H1 (cell line): ENCODE data around the gene NLRP1.

Experiments
- ATF3 ChIP-seq: IDR thresholded peaks from 2 replicates; pipeline ENCODE4 v1.6.1; 2011; ENCODE audit warnings: low read depth, mild to moderate bottlenecking, low read length; ENCODE audit not compliant: insufficient read depth
- CREB1 ChIP-seq: IDR thresholded peaks from 2 replicates; pipeline ENCODE4 v1.6.1; 2012; ENCODE audit warnings: inconsistent platforms
- CTCF ChIP-seq, 3 experiments: IDR thresholded peaks; 1 replicate in 2 of 3; 2 replicates in 1 of 3; pipeline versions ENCODE4 v1.5.1 to v1.6.1; 2011; ENCODE audit warnings: low read length in 3 of 3, mild to moderate bottlenecking in 3 of 3, inconsistent platforms in 2 of 3, low read depth in 1 of 3, moderate library complexity in 1 of 3; ENCODE audit not compliant: insufficient read depth in 1 of 3; ENCODE audit errors: control extremely low read depth in 1 of 3
- E2F6 ChIP-seq: IDR thresholded peaks from 2 replicates; pipeline ENCODE4 v1.6.1; 2012; ENCODE audit warnings: inconsistent platforms
- HDAC2 ChIP-seq, 2 experiments: fragments of 300-600 bp in 1 of 2; sonication (generic) in 1 of 2; IDR thresholded peaks; 2 replicates each; pipeline ENCODE4 v1.6.1; 2011 to 2012; ENCODE audit warnings: low read depth in 2 of 2, low read length in 2 of 2, mild to moderate bottlenecking in 2 of 2, moderate library complexity in 2 of 2, borderline replicate concordance in 1 of 2, inconsistent platforms in 1 of 2
- JUND ChIP-seq: IDR thresholded peaks from 2 replicates; pipeline ENCODE4 v1.6.1; 2011; ENCODE audit warnings: mild to moderate bottlenecking, improper control_type of control experiment, low read length
- YY1 ChIP-seq: IDR thresholded peaks from 2 replicates; pipeline ENCODE4 v1.6.1; 2011; ENCODE audit warnings: low read depth, mild to moderate bottlenecking, low read length

- TF ChIP-seq YY1: no peak
- no peak for TF ChIP-seq CTCF (IDR thresholded peaks at IDR 0.05; ENCODE audit: control extremely low read depth in 1 of 3, insufficient read depth in 1 of 3, low read depth in 1 of 3, low read length in 3 of 3)
- no peak for TF ChIP-seq CREB1
- TF ChIP-seq JUND: no peak
- TF ChIP-seq HDAC2 (IDR thresholded peaks at IDR 0.05; ENCODE audit: borderline replicate concordance in 1 of 2, low read depth in 2 of 2, low read length in 2 of 2): no peak
- TF ChIP-seq ATF3: no peak
- no peak for TF ChIP-seq E2F6
These were observed 61.8 kb downstream of the NLRP1 start for GRCh38 chr17:5522476-5522875.
